ENCODE data around the gene PRKN.

GRCh38 chr6:162238675-162239074 lies 488.9 kb downstream of the PRKN start:
- TF ChIP-seq CTCF (IDR thresholded peaks at IDR 0.05), result no peak
- no peak for TF ChIP-seq POLR2A (IDR thresholded peaks at IDR 0.05)

Measured in thyroid gland (tissue), 4 donors.